K562 (cell line): ENCODE measurements around the gene MED22. TPM values are rescaled to one million over a fixed set of nuclear protein-coding genes. Genes with fewer than 3 reads are reported as not detected.

ENCODE experiments used
- ARID2 ChIP-seq: fragments of 450-650 bp; IDR thresholded peaks from 2 replicates; pipeline ENCODE4 v1.6.1; 2017; ENCODE audit warnings: antibody characterized with exemption, mild to moderate bottlenecking
- BCL6 ChIP-seq: fragments of 250-450 bp; sonication (Bioruptor Pico); IDR thresholded peaks from 2 replicates; pipeline ENCODE4 v1.4.0; 2020
- CBFA2T3 ChIP-seq: fragments of 450-650 bp; IDR thresholded peaks from 2 replicates; pipeline ENCODE4 v1.6.1; 2017
- CBFB ChIP-seq: sonication (generic); formaldehyde crosslinking; IDR thresholded peaks from 2 replicates; pipeline ENCODE4 v1.4.0; 2020; ENCODE audit warnings: mild to moderate bottlenecking, missing genetic modification reagents
- EP400 ChIP-seq: fragments of 450-650 bp; IDR thresholded peaks from 2 replicates; pipeline ENCODE4 v1.6.1; 2017; ENCODE audit warnings: antibody characterized with exemption, mild to moderate bottlenecking, moderate library complexity
- HNRNPLL ChIP-seq: fragments of 200-400 bp; formaldehyde crosslinking; IDR thresholded peaks from 2 replicates; pipeline ENCODE4 v1.6.1; 2017; ENCODE audit warnings: low read length, low read depth, mild to moderate bottlenecking; ENCODE audit not compliant: poor library complexity, severe bottlenecking
- NEUROD1 ChIP-seq: fragments of 150-350 bp; IDR thresholded peaks from 2 replicates; pipeline ENCODE4 v1.6.1; 2014; ENCODE audit warnings: borderline replicate concordance, low read length, low read depth; ENCODE audit not compliant: partially characterized antibody
- NFE2L1 ChIP-seq: fragments of 450-650 bp; IDR thresholded peaks from 2 replicates; pipeline ENCODE4 v1.6.1; 2016; ENCODE audit warnings: missing genetic modification characterization, low read depth, mild to moderate bottlenecking, missing compliant biosample characterization, moderate library complexity, borderline replicate concordance
- NR2F6 ChIP-seq: fragments of 450-650 bp; formaldehyde crosslinking; IDR thresholded peaks from 2 replicates; pipeline ENCODE4 v1.4.0; 2020; ENCODE audit warnings: mild to moderate bottlenecking
- NUFIP1 ChIP-seq: fragments of 450-650 bp; IDR thresholded peaks from 2 replicates; pipeline ENCODE4 v1.6.1; 2018; ENCODE audit not compliant: partially characterized antibody
- PBX2 ChIP-seq, 2 experiments: IDR thresholded peaks in 1 of 2; conservative IDR thresholded peaks in 1 of 2; 2 replicates each; pipeline ENCODE4 v1.6.1; 2016; ENCODE audit warnings: low read depth in 2 of 2, mild to moderate bottlenecking in 1 of 2, missing compliant biosample characterization in 1 of 2, missing genetic modification characterization in 1 of 2, moderate library complexity in 1 of 2
- PURB ChIP-seq: sonication (generic); formaldehyde crosslinking; IDR thresholded peaks from 2 replicates; pipeline ENCODE4 v1.9.0; 2021; ENCODE audit warnings: low read depth, mild to moderate bottlenecking, missing genetic modification reagents
- RBM17 ChIP-seq: fragments of 200-400 bp; formaldehyde crosslinking; IDR thresholded peaks from 2 replicates; pipeline ENCODE4 v1.6.1; 2017; ENCODE audit warnings: low read depth, mild to moderate bottlenecking, low read length, borderline replicate concordance
- SRF ChIP-seq, 2 experiments: fragments of 250-450, 450-650 bp in 1 of 2; sonication (Bioruptor Pico) in 1 of 2; sonication (generic) in 1 of 2; formaldehyde crosslinking; IDR thresholded peaks; 2 replicates each; pipeline versions ENCODE4 v1.5.0 to v1.5.1; 2020 to 2022; ENCODE audit warnings: mild to moderate bottlenecking in 1 of 2, missing genetic modification reagents in 1 of 2
- SRSF3 ChIP-seq: fragments of 200-400 bp; formaldehyde crosslinking; IDR thresholded peaks from 2 replicates; pipeline ENCODE4 v1.6.1; 2016; ENCODE audit warnings: mild to moderate bottlenecking, low read length, moderate library complexity; ENCODE audit not compliant: insufficient read depth
- TAL1 ChIP-seq: fragments of 450-650 bp; IDR thresholded peaks from 2 replicates; pipeline ENCODE4 v1.6.1; 2016; ENCODE audit warnings: mild to moderate bottlenecking
- ZNF212 ChIP-seq: fragments of 450-650 bp; formaldehyde crosslinking; IDR thresholded peaks from 2 replicates; pipeline ENCODE4 v1.4.0; 2020; ENCODE audit warnings: mild to moderate bottlenecking
- ZNF644 ChIP-seq: fragments of 200-800 bp; sonication (Bioruptor generic); IDR thresholded peaks from 2 replicates; pipeline ENCODE4 v1.6.1; 2016; ENCODE audit warnings: low read depth, missing genetic modification characterization, missing compliant biosample characterization
- polyA plus RNA-seq, 8 experiments: library from polyadenylated mRNA; depleted of rRNA in 4 of 8; stranded (reverse) in 5 of 8; unstranded in 3 of 8; fragments of >200 nt; fragmentation: Nextera tagmentation in 2 of 8; fragmentation: Illumina TruSeq in 1 of 8; extraction: Ambion mirVana in 2 of 8; extraction: Trizol in 1 of 8; gene quantifications; 2 replicates each; pipeline versions ENCODE4 v1.2.1 to v1.2.3, GENCODE V29; 2011 to 2014; ENCODE audit warnings: inconsistent platforms in 1 of 8, missing spikeins in 1 of 8
- total RNA-seq, 7 experiments: library from RNA; depleted of rRNA in 6 of 7; stranded (reverse); fragments of >200 nt in 6 of 7; fragmentation: Illumina TruSeq in 2 of 7; extraction: Trizol in 2 of 7; gene quantifications; 2 replicates each; pipeline versions ENCODE4 v1.2.1 to v1.2.3, GENCODE V29; 2011 to 2021; ENCODE audit warnings: low replicate concordance in 1 of 7
- TF ChIP-seq, protein P1 (sequence below), 2 experiments: IDR thresholded peaks; 2 replicates each; pipeline ENCODE4 v1.6.1; 2012; ENCODE audit warnings: improper control_type of control experiment in 2 of 2, low read depth in 2 of 2, low read length in 2 of 2, borderline replicate concordance in 1 of 2
- TF ChIP-seq, protein P2 (sequence below): sonication (generic); formaldehyde crosslinking; IDR thresholded peaks from 2 replicates; pipeline ENCODE4 v1.8.1; 2023; ENCODE audit warnings: mild to moderate bottlenecking, missing genetic modification reagents

MED22 gene
- total and polyA plus RNA-seq, 9 of the 15 experiments (the other 6 are each of a cell fraction or from before 2014, with no cell fraction given): 0.73 to 35.6 (median 22.3) TPM

GRCh38 chr9:133351908-133352634, 4.1 kb upstream of the MED22 start (continued):
- TF ChIP-seq, protein P1, sequence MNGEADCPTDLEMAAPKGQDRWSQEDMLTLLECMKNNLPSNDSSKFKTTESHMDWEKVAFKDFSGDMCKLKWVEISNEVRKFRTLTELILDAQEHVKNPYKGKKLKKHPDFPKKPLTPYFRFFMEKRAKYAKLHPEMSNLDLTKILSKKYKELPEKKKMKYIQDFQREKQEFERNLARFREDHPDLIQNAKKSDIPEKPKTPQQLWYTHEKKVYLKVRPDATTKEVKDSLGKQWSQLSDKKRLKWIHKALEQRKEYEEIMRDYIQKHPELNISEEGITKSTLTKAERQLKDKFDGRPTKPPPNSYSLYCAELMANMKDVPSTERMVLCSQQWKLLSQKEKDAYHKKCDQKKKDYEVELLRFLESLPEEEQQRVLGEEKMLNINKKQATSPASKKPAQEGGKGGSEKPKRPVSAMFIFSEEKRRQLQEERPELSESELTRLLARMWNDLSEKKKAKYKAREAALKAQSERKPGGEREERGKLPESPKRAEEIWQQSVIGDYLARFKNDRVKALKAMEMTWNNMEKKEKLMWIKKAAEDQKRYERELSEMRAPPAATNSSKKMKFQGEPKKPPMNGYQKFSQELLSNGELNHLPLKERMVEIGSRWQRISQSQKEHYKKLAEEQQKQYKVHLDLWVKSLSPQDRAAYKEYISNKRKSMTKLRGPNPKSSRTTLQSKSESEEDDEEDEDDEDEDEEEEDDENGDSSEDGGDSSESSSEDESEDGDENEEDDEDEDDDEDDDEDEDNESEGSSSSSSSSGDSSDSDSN (IDR thresholded peaks at IDR 0.05; ENCODE audit: borderline replicate concordance in 1 of 2, low read depth in 2 of 2, low read length in 2 of 2): no peak
- TF ChIP-seq, protein P2, sequence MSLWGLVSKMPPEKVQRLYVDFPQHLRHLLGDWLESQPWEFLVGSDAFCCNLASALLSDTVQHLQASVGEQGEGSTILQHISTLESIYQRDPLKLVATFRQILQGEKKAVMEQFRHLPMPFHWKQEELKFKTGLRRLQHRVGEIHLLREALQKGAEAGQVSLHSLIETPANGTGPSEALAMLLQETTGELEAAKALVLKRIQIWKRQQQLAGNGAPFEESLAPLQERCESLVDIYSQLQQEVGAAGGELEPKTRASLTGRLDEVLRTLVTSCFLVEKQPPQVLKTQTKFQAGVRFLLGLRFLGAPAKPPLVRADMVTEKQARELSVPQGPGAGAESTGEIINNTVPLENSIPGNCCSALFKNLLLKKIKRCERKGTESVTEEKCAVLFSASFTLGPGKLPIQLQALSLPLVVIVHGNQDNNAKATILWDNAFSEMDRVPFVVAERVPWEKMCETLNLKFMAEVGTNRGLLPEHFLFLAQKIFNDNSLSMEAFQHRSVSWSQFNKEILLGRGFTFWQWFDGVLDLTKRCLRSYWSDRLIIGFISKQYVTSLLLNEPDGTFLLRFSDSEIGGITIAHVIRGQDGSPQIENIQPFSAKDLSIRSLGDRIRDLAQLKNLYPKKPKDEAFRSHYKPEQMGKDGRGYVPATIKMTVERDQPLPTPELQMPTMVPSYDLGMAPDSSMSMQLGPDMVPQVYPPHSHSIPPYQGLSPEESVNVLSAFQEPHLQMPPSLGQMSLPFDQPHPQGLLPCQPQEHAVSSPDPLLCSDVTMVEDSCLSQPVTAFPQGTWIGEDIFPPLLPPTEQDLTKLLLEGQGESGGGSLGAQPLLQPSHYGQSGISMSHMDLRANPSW (CRISPR knock-in tag): no peak
- no peak for TF ChIP-seq ARID2
- TF ChIP-seq RBM17: no peak
- TF ChIP-seq NUFIP1: no peak
- no peak for TF ChIP-seq ZNF212 (CRISPR knock-in tag)
- no peak for TF ChIP-seq BCL6 (CRISPR knock-in tag)
- peak; percentile 44 for TF ChIP-seq NEUROD1
- no peak for TF ChIP-seq PURB (CRISPR knock-in tag)
- TF ChIP-seq SRSF3: no peak
- no peak for TF ChIP-seq ZNF644 (tag)
- no peak for TF ChIP-seq CBFB
- no peak for TF ChIP-seq NFE2L1
- TF ChIP-seq PBX2 (CRISPR knock-in tag; IDR thresholded peaks at IDR 0.05; ENCODE audit: low read depth): no peak
- no peak for TF ChIP-seq PBX2 (tag; conservative IDR thresholded peaks at IDR 0.05; ENCODE audit: low read depth)
- TF ChIP-seq TAL1: no peak
- no peak for TF ChIP-seq NR2F6 (CRISPR knock-in tag)
- TF ChIP-seq CBFA2T3: no peak
- TF ChIP-seq EP400: 0 out of 2 replicates have a peak, but pooled peaks have one; percentile 16
- TF ChIP-seq HNRNPLL: no peak
- no peak for TF ChIP-seq SRF (CRISPR knock-in tag; IDR thresholded peaks at IDR 0.05)
